ENCODE data around the gene KCND1. TPM values are rescaled to one million over a fixed set of nuclear protein-coding genes. Genes with fewer than 3 reads are reported as not detected.
A peak's percentile ranks its signal among the peaks of the same experiment; 100 is the strongest.

KCND1 gene
- total and polyA plus RNA-seq, 10 of the 15 experiments (the other 5 are each of a cell fraction or from before 2014, with no cell fraction given): 0.02 to 1.0 (median 0.39) TPM

GRCh38 chrX:48938721-48939425 lies 32.8 kb downstream of the KCND1 start:
- ATAC-seq (peak; percentile 65), DNase-seq (ENCODE audit: low read depth, low spot score) (peak; percentile 84), FAIRE-seq (peak; percentile 31)
- WGBS (ENCODE audit: insufficient coverage, insufficient replicate concordance, low lambda C conversion rate, missing lambda C conversion rate): 0% methylated on average over 1 of the region's 1 CpG
- TSS peak; percentile 92 for BruUV-seq (replicated peaks)
- peaks cover 2 to 22% of the 10 kb centered on the region in 2 experiments for H3K36me3 ChIP-seq (ENCODE audit: control insufficient read depth in 2 of 2, insufficient read depth in 2 of 2, low read length in 1 of 2)
- ChIA-PET POLR2A (interaction anchor here (0.5 to 3.4 kb wide), 13 partner anchors 11 to 367 kb away, joined by 3 to 21 read pairs (median 8); partner anchors contain the start of genes HDAC6, OTUD5, PIM2 and PQBP1), CTCF (interaction anchor here (0.7 to 2.5 kb wide), 6 partner anchors 10 to 222 kb away, joined by 3 to 9 read pairs (median 4); no protein-coding TSS in a partner anchor), SMC1A (ENCODE audit: uncharacterized antibody, unreplicated experiment) (interaction anchor here (0.9 to 2.9 kb wide), 8 partner anchors 8 to 202 kb away, joined by 3 to 9 read pairs (median 5); partner anchors contain the start of gene SLC35A2), RAD21 (ENCODE audit: unreplicated experiment) (interaction anchor here (0.6 to 3.2 kb wide), 7 partner anchors 19 to 299 kb away, joined by 3 to 17 read pairs (median 4); partner anchors contain the start of genes PQBP1, SLC35A2, TFE3 and TIMM17B)
- in situ Hi-C loops (cut with MboI): loop anchor here (25.0 kb wide), 1 partner anchor 1727 kb away; the partner anchor contains the start of gene CDK16
- intact Hi-C loops (cut with micrococcal nuclease; ENCODE audit: unreplicated experiment): loop anchor here (1.0 to 5.0 kb wide), 3 partner anchors 15 to 857 kb away; partner anchors contain the start of gene HDAC6
- H3K27ac ChIP-seq (ENCODE audit: control insufficient read depth, insufficient read depth): peak overlapping the region; percentile 95
- H3K4me1 ChIP-seq (ENCODE audit: control insufficient read depth, insufficient read depth, low read length): peaks cover 73% of the 10 kb centered on the region
- H3K9me3 ChIP-seq (replicated peaks; ENCODE audit: control insufficient read depth, insufficient read depth, low read length): no peaks in the 10 kb centered on the region; the same call in 2 of the 3 replicates
- no peaks in the 10 kb centered on the region for H3K27me3 ChIP-seq (replicated peaks in 1 of 2; ENCODE audit: control insufficient read depth in 2 of 2, insufficient read depth in 2 of 2, low read length in 1 of 2)
- no peak overlapping the region for H2AFZ ChIP-seq (ENCODE audit: control insufficient read depth, low read depth, low read length)
- no peaks in the 10 kb centered on the region for H4K20me1 ChIP-seq (ENCODE audit: control insufficient read depth, insufficient read depth)
- H3K9ac ChIP-seq (ENCODE audit: control insufficient read depth, insufficient read depth, low read length): peak overlapping the region; percentile 63
- peaks cover 45% of the 10 kb centered on the region for H3K79me2 ChIP-seq (ENCODE audit: control insufficient read depth, insufficient read depth, low read length)
- peak overlapping the region; percentile 88 for H3K4me2 ChIP-seq (ENCODE audit: control insufficient read depth, insufficient read depth)
- H3K4me3 ChIP-seq: peak overlapping the region; percentile 7; the same call in 1 of the 2 replicates
- TF ChIP-seq POU2F2 (IDR thresholded peaks at IDR 0.05; ENCODE audit: borderline replicate concordance, low read depth, low read length) (peak; percentile 75; the same call in 1 of the 3 replicates), BCL11A (IDR thresholded peaks at IDR 0.05; ENCODE audit: low read depth, low read length) (peak; percentile 82), CREM (IDR thresholded peaks at IDR 0.05; ENCODE audit: low read depth) (peak; percentile 80; the same call in 1 of the 2 replicates), SKIL (IDR thresholded peaks at IDR 0.05; ENCODE audit: low read depth, poor library complexity, severe bottlenecking) (peak; percentile 74), SMARCA5 (IDR thresholded peaks at IDR 0.05) (0 out of 2 replicates have a peak, but pooled peaks have one; percentile 30), TCF3 (IDR thresholded peaks at IDR 0.05; ENCODE audit: borderline replicate concordance, insufficient read depth, low read depth, low read length) (peak; percentile 98), CHD2 (IDR thresholded peaks at IDR 0.05; ENCODE audit: borderline replicate concordance, low read depth, low read length) (peak; percentile 57; the same call in 1 of the 2 replicates), FOXM1 (IDR thresholded peaks at IDR 0.05; ENCODE audit: low read depth, low read length) (peak; percentile 82; the same call in 1 of the 2 replicates), LARP7 (IDR thresholded peaks at IDR 0.05) (0 out of 2 replicates have a peak, but pooled peaks have one; percentile 47), SUZ12 (IDR thresholded peaks at IDR 0.05; ENCODE audit: unreplicated experiment) (no peak), ATF3 (IDR thresholded peaks at IDR 0.05; ENCODE audit: borderline replicate concordance, extremely low read depth, low read depth, low read length) (no peak), CEBPB (IDR thresholded peaks at IDR 0.05; ENCODE audit: borderline replicate concordance in 1 of 2, low read depth in 2 of 2, low read length in 2 of 2) (no peak), SMAD5 (IDR thresholded peaks at IDR 0.05; ENCODE audit: low read depth) (no peak), NFYB (IDR thresholded peaks at IDR 0.05; ENCODE audit: insufficient read depth, low read depth, low read length) (no peak), HDAC2 (IDR thresholded peaks at IDR 0.05) (no peak), MEF2B (IDR thresholded peaks at IDR 0.05; ENCODE audit: partially characterized antibody, poor library complexity, severe bottlenecking) (peak; percentile 86), STAT1 (conservative IDR thresholded peaks at IDR 0.05) (no peak), SP1 (IDR thresholded peaks at IDR 0.05; ENCODE audit: low read depth, low read length) (peak; percentile 83), ZBTB33 (IDR thresholded peaks at IDR 0.05) (no peak)

Measured in GM12878 (cell line).